ENCODE measurements around the gene CCNY. TPM values are rescaled to one million over a fixed set of nuclear protein-coding genes. Genes with fewer than 3 reads are reported as not detected.

Gene CCNY
- total and polyA plus RNA-seq, 2 experiments from 2014 or later, result 51.5 to 55.8 TPM

- Histone ChIP-seq H4K20me1 (ENCODE audit: insufficient read depth, poor library complexity, severe bottlenecking) (no peaks in the 10 kb centered on the region), H3K9me2 (replicated peaks; ENCODE audit: insufficient read depth) (no peaks in the 10 kb centered on the region), H3K27ac (no peak overlapping the region), H2AFZ (no peak overlapping the region), H3K36me3 (replicated peaks; ENCODE audit: insufficient read depth, low read depth) (no peaks in the 10 kb centered on the region), H3K4me1 (ENCODE audit: insufficient read depth) (no peaks in the 10 kb centered on the region), H3K79me2 (no peaks in the 10 kb centered on the region), H3K27me3 (no peaks in the 10 kb centered on the region), H3K9me3 (ENCODE audit: low read depth) (no peaks in the 10 kb centered on the region), H3K4me3 (no peak overlapping the region), H3K4me2 (no peak overlapping the region)
- no peak for DNase-seq (ENCODE audit: low spot score)
- TF ChIP-seq EZH2 (IDR thresholded peaks at IDR 0.05; ENCODE audit: borderline replicate concordance) (no peak), EZH2phosphoT487 (IDR thresholded peaks at IDR 0.05; ENCODE audit: low read depth, severe bottlenecking, unreplicated experiment) (no peak)
- TF ChIP-seq, protein P1, sequence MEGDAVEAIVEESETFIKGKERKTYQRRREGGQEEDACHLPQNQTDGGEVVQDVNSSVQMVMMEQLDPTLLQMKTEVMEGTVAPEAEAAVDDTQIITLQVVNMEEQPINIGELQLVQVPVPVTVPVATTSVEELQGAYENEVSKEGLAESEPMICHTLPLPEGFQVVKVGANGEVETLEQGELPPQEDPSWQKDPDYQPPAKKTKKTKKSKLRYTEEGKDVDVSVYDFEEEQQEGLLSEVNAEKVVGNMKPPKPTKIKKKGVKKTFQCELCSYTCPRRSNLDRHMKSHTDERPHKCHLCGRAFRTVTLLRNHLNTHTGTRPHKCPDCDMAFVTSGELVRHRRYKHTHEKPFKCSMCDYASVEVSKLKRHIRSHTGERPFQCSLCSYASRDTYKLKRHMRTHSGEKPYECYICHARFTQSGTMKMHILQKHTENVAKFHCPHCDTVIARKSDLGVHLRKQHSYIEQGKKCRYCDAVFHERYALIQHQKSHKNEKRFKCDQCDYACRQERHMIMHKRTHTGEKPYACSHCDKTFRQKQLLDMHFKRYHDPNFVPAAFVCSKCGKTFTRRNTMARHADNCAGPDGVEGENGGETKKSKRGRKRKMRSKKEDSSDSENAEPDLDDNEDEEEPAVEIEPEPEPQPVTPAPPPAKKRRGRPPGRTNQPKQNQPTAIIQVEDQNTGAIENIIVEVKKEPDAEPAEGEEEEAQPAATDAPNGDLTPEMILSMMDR (IDR thresholded peaks at IDR 0.05; ENCODE audit: poor library complexity), result no peak
- 91% methylated on average over 9 of the region's 9 CpGs for WGBS (ENCODE audit: low lambda C conversion rate, missing lambda C conversion rate)
Observed at GRCh38 chr10:35584946-35585345, 248.6 kb downstream of the CCNY start.

DNA sequence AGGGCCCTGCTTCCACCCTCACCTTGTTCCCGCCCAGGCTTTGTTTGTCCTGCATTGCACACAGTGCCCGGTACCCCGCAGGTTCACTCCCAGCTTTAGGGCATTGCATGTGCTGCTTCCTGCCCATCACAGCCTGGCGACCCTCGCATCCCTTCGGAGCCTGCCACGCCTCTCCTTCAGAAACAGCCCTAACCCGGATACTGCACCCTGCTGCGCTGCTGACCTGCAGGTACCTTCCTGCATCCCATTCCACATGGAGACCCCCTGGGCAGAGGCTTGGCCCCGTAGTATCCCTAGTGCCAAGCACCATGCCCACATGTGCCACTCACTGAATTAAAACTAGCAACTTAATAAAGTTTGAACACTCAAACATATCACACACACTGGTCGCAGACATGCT, 249.0 kb downstream of the CCNY start:
- 93% methylated on average over 11 of the region's 11 CpGs for WGBS (ENCODE audit: low lambda C conversion rate, missing lambda C conversion rate)
- DNase-seq (ENCODE audit: low spot score), result no peak
- no peaks in the 10 kb centered on the region for H3K4me1 ChIP-seq (ENCODE audit: insufficient read depth)
- H3K4me2 ChIP-seq, result no peak overlapping the region
- H3K36me3 ChIP-seq (replicated peaks; ENCODE audit: insufficient read depth, low read depth), result no peaks in the 10 kb centered on the region
- H3K79me2 ChIP-seq, result no peaks in the 10 kb centered on the region
- TF ChIP-seq EZH2phosphoT487 (IDR thresholded peaks at IDR 0.05; ENCODE audit: low read depth, severe bottlenecking, unreplicated experiment), result no peak
- no peak for TF ChIP-seq EZH2 (IDR thresholded peaks at IDR 0.05; ENCODE audit: borderline replicate concordance)
- TF ChIP-seq, protein P1 (IDR thresholded peaks at IDR 0.05; ENCODE audit: poor library complexity), result no peak
- H4K20me1 ChIP-seq (ENCODE audit: insufficient read depth, poor library complexity, severe bottlenecking), result no peaks in the 10 kb centered on the region
- no peaks in the 10 kb centered on the region for H3K9me2 ChIP-seq (replicated peaks; ENCODE audit: insufficient read depth)
- H2AFZ ChIP-seq, result no peak overlapping the region
- H3K27ac ChIP-seq, result no peak overlapping the region
- H3K27me3 ChIP-seq, result no peaks in the 10 kb centered on the region
- H3K4me3 ChIP-seq, result no peak overlapping the region
- H3K9me3 ChIP-seq (ENCODE audit: low read depth), result no peaks in the 10 kb centered on the region

DNA sequence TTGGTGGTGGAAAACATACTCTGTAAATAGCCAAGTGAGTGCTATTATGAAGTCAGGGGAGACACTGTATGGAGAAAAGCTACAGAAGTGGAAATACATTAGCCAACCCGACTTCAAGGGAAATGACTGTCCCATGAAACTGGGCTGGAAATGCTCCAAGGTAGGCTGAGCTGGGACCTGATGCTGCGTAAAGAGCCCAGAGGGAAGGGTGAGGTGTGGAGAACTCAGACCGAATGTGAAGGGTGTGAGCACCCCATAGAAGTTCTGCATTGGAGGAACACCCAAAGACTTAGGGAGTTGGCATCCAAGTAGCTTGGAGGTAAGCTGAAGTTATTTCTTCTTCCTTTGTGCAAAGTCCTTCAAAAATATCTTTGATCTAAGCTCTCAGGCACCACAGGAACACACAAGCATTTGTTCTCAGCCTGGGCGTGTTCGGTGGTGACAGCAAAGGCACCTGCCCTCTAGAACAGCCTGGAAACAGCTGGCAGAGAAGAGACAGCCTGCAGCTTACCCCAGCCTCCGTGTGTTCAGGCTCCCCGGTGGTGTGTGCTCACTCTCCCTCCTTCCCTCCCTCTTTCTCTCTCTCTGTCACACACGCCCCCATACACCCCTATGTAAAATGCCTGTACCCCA, 249.7 kb downstream of the CCNY start:
- no peak for DNase-seq (ENCODE audit: low spot score)
- H3K27me3 ChIP-seq, result no peaks in the 10 kb centered on the region
- TF ChIP-seq EZH2phosphoT487 (IDR thresholded peaks at IDR 0.05; ENCODE audit: low read depth, severe bottlenecking, unreplicated experiment), result no peak
- TF ChIP-seq, protein P1 (IDR thresholded peaks at IDR 0.05; ENCODE audit: poor library complexity), result no peak
- TF ChIP-seq EZH2 (IDR thresholded peaks at IDR 0.05; ENCODE audit: borderline replicate concordance), result no peak
- no peaks in the 10 kb centered on the region for H3K36me3 ChIP-seq (replicated peaks; ENCODE audit: insufficient read depth, low read depth)
- no peak overlapping the region for H3K27ac ChIP-seq
- H2AFZ ChIP-seq, result no peak overlapping the region
- no peaks in the 10 kb centered on the region for H4K20me1 ChIP-seq (ENCODE audit: insufficient read depth, poor library complexity, severe bottlenecking)
- no peaks in the 10 kb centered on the region for H3K79me2 ChIP-seq
- no peak overlapping the region for H3K4me3 ChIP-seq
- H3K4me1 ChIP-seq (ENCODE audit: insufficient read depth), result no peaks in the 10 kb centered on the region
- no peak overlapping the region for H3K4me2 ChIP-seq
- no peaks in the 10 kb centered on the region for H3K9me3 ChIP-seq (ENCODE audit: low read depth)
- 76% methylated on average over 8 of the region's 8 CpGs for WGBS (ENCODE audit: low lambda C conversion rate, missing lambda C conversion rate)
- H3K9me2 ChIP-seq (replicated peaks; ENCODE audit: insufficient read depth), result no peaks in the 10 kb centered on the region

All from hepatocyte (in vitro differentiated cells).